ES-I3 (cell line): ENCODE data around the gene TMEM145.

Source experiments
- H3K36me3 ChIP-seq: 2 replicates; pipeline ENCODE4 v1.6.1; 2013; ENCODE audit warnings: mild to moderate bottlenecking, low read length, control low read depth, moderate library complexity; ENCODE audit not compliant: insufficient read depth
- H3K4me1 ChIP-seq: 2 replicates; pipeline ENCODE4 v1.6.1; 2013; ENCODE audit warnings: mild to moderate bottlenecking, control low read depth, low read length; ENCODE audit not compliant: insufficient read depth
- H3K9ac ChIP-seq: 2 replicates; pipeline ENCODE4 v1.6.1; 2013; ENCODE audit warnings: low read depth, mild to moderate bottlenecking, low read length, moderate library complexity
- H3K9me3 ChIP-seq: 2 replicates; pipeline ENCODE4 v1.6.1; 2013; ENCODE audit warnings: mild to moderate bottlenecking, low read length, moderate library complexity; ENCODE audit not compliant: control insufficient read depth, insufficient read depth

TMEM145 gene

DNA sequence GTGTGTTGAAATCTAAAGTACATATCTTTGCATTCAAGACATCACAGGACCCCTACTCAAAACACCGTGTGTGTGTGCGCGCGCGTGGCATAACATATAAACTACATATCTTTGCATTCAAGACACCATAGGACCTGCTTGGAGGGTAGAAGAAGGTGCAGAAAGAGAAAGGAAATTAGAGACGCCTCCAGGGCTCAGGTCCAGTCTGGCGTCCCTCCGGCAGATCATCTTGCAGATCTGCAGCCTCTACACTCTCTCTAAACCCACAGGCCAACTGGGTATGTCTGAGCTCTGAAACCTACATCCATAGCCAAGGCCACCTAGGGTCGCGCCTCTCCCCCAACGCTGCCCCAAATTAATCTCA lies 10.0 kb upstream of the TMEM145 start:
- Histone ChIP-seq H3K9me3 (no peaks in the 10 kb centered on the region), H3K9ac (peak overlapping the region; percentile 37; the same call in 1 of the 2 replicates), H3K36me3 (no peaks in the 10 kb centered on the region), H3K4me1 (peaks cover 12% of the 10 kb centered on the region)

DNA sequence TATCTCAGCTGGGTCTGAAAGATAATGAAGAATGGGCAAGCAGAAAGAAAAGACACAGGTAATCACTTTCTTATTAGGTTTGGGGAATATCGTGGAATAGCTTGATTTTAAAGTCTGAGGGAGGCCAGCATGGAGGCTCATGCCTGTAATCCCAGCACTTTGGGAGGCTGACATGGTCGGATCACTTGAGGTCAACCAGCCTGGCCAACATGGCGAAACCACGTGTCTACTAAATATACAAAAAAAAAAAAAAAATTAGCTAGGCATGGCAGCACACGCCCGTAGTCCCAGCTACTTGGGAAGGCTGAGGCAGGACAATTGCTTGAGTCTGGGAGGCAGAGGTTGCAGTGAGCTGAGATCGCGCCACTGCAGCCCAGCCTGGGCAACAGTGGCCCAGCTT lies 9.2 kb upstream of the TMEM145 start:
- no peak overlapping the region for H3K9ac ChIP-seq
- no peaks in the 10 kb centered on the region for H3K36me3 ChIP-seq
- H3K9me3 ChIP-seq = no peaks in the 10 kb centered on the region
- H3K4me1 ChIP-seq = peaks cover 12% of the 10 kb centered on the region

DNA sequence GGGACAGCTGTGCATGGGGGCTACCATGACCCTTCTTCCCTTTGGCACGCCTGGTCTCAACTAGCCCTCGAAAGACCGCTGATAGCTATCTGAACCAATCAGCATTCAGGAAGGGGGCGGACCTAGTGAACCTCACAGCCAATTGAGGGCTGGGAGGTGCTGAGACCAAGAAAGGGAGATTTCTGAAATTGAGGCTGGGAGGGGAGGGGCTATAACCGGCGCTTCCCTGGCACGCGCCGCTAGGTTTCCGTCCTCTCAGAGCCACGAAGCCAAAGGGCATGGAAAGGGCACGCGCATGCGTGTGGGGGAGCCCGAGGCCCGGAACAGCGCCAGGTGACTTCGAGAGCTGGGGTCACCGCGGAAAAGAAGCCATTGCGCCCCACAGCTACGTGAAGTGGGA lies 6.5 kb upstream of the TMEM145 start:
- Histone ChIP-seq H3K36me3 (no peaks in the 10 kb centered on the region), H3K9me3 (no peaks in the 10 kb centered on the region), H3K9ac (no peak overlapping the region; the same call in 1 of the 2 replicates), H3K4me1 (peaks cover 7% of the 10 kb centered on the region; the same call in 1 of the 2 replicates)

DNA sequence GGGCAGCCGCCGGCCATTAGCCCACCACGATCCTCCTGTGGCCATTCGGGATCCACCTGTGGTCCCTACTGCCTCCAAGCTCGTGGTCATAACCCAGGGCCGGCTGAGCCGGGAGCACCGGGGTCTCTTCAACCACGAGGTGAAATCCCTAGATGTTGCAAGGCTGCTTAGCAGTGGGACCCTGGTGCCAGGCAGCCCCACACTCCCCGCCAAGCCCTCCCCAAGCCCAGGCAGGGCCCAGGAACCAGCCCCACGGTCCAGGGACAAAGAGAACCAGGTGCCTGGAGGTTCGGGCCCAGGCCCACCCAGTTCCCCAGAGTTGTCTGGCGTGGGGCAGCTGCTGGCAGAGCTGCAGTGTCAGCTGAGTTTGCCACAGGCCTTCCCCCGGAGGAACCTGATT lies 3.4 kb upstream of the TMEM145 start:
- Histone ChIP-seq H3K9ac (no peak overlapping the region), H3K36me3 (no peaks in the 10 kb centered on the region), H3K9me3 (no peaks in the 10 kb centered on the region), H3K4me1 (no peaks in the 10 kb centered on the region)

DNA sequence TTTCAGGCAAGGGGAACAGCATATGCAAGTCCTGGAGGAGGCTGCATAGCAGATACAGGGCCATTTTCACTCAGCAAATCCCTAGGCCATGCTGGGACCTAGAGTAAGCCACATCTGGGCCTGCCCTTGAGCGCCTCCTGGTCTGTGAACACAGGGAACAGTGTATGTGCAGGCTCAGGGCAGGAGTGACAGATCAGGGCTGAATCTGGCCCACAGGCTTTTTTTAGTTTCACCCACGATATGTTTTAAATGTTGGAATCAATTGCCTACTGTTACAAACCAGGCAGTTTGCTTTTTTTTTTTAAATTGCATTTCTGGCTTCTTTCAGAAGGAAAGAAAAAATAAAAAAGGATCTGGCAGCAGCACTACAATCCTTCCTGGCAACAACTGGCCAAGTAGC lies 1.5 kb upstream of the TMEM145 start:
- H3K9me3 ChIP-seq = no peaks in the 10 kb centered on the region
- H3K9ac ChIP-seq = no peak overlapping the region
- H3K4me1 ChIP-seq = no peaks in the 10 kb centered on the region
- H3K36me3 ChIP-seq = no peaks in the 10 kb centered on the region

DNA sequence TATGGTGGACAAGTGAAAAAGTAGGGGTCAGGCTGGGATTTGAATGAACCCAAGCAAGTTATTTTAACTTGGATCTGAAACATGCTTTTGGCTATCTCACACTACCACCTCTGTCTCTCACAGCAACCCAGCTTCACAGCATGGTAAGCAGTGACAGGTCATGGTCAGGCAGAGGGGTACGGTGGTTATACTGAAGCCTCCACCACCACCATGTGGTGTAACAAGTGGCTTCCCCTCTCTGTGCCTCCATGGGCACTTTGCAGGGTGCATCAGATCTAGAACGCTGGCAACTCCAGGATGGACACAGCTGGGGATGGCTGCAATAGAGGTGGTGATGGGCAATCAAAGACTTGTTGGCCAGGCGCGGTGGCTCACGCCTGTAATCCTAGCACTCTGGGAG lies 739 bp upstream of the TMEM145 start:
- Histone ChIP-seq H3K9me3 (no peaks in the 10 kb centered on the region), H3K9ac (no peak overlapping the region), H3K36me3 (no peaks in the 10 kb centered on the region)

DNA sequence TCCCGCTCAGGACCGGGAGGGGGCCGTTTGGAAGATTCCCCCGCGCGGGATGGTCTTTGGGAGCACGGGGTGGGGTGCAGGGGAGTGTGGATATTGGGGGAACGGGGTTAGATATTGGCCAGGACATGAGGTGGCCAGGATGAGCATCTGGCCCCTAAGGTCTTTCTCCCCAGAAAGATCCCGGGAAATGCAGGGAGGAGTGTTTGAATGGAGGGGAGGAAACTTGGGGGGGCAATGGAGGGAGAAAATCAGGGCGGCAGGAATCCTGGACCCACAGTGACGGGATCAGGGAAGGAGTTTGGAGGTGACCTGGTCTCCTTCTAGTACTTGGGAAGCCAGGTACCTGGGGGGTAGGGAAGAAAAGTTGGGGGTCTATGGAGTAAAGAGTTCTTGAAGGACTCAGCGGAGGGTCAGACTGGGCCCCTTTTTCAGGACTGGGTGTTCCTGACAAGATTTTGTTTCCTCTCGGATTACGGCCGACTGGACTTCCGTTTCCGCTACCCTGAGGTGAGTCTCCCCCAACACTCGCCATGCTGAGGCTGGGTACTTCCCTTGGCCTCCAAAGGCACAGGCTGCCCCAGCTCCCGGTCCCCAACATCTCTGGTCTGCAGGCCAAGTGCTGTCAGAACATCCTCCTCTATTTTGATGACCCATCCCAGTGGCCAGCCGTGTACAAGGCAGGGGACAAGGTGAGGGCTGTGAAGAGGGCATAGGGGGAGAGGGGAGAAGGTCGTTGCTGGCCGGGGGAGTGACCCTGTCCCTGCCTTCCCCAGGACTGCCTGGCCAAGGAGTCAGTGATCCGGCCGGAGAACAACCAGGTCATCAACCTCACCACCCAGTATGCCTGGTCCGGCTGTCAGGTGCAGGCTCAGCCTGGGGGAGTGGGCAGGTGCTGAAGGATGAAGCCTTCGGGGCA lies 989 bp downstream of the TMEM145 start:
- H3K36me3 ChIP-seq = no peaks in the 10 kb centered on the region
- no peaks in the 10 kb centered on the region for H3K4me1 ChIP-seq
- H3K9ac ChIP-seq = peak overlapping the region; percentile 88; the same call in 1 of the 2 replicates
- no peaks in the 10 kb centered on the region for H3K9me3 ChIP-seq

More for the DNA sequence above, 739 bp upstream of the TMEM145 start:
- no peaks in the 10 kb centered on the region for H3K4me1 ChIP-seq

DNA sequence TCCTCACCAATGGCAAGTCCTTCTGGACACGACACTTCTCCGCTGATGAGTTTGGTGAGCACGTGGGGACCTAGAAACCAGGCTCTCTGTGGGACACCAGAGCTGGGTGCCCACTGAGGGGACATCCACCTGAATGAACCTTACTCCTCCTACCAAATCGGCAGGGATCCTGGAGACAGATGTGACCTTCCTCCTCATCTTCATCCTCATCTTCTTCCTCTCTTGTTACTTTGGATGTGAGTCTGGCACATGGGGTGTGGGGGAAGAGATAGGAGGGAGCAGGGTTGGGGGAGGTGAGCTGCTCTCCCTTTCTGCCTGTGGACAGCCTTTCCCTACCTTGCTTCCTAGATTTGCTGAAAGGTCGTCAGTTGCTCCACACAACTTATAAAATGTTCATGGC lies 1.9 kb downstream of the TMEM145 start:
- no peaks in the 10 kb centered on the region for H3K9me3 ChIP-seq
- no peaks in the 10 kb centered on the region for H3K36me3 ChIP-seq
- no peak overlapping the region for H3K9ac ChIP-seq
- no peaks in the 10 kb centered on the region for H3K4me1 ChIP-seq

DNA sequence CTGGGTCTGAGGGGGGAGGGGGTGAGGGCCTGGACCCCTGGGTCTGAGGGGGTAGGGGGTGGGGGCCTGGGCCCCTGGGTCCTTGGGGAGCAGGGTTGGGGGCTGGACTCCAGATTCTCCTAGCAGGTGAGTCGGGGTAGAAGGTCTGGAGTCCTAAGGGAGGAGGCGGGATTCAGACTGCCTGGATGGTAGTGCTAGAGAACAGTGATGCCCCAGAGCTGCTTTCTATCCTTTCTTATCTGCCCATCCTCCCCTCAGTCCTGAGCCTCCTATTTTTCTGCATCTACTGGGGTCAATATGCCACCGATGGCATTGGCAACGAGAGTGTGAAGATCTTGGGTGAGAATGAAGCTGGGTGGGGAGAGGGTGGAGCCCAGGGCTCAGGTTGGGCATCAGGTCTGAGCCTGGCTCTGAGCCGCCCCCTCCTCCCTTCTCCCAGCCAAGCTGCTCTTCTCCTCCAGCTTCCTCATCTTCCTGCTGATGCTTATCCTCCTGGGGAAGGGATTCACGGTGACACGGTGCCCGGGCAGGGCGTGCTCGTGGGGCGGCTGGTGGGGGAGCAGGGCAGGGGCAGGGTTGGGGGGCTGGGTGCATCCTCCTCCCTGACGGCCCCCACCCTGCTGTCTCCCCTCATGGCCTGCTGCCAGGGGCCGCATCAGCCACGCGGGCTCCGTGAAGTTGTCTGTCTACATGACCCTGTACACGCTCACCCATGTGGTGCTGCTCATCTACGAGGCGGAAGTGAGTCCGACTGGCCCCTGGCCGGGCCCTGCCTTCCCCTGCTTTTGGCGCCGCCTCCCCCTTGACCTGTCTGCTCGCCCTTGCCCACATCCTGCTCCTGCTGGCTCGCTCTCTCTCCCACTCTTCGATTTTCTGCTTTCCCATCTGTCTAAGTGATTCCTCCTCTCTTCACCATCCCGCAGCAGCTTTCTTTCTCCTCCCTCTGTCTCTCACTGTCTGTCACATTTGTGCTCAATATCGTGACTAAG lies 3.4 kb downstream of the TMEM145 start:
- no peaks in the 10 kb centered on the region for H3K9me3 ChIP-seq
- H3K4me1 ChIP-seq = no peaks in the 10 kb centered on the region
- no peaks in the 10 kb centered on the region for H3K36me3 ChIP-seq
- H3K9ac ChIP-seq = no peak overlapping the region

DNA sequence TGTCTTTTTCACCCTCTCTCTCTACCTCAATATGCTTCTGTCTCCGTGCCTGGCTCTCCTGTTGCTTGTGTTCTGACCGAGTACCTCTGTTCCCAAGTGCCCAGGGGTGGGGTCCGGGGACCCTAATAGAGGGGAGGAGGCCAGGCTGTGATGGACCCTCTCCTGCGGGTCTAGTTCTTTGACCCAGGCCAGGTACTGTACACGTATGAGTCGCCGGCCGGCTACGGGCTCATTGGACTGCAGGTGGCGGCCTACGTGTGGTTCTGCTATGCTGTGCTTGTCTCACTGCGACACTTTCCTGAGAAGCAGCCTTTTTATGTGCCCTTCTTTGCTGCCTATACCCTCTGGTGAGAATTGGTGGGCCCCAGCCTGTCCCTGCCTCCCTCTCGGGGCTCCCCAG lies 4.4 kb downstream of the TMEM145 start:
- Histone ChIP-seq H3K4me1 (no peaks in the 10 kb centered on the region), H3K9ac (no peak overlapping the region), H3K9me3 (no peaks in the 10 kb centered on the region), H3K36me3 (no peaks in the 10 kb centered on the region)

DNA sequence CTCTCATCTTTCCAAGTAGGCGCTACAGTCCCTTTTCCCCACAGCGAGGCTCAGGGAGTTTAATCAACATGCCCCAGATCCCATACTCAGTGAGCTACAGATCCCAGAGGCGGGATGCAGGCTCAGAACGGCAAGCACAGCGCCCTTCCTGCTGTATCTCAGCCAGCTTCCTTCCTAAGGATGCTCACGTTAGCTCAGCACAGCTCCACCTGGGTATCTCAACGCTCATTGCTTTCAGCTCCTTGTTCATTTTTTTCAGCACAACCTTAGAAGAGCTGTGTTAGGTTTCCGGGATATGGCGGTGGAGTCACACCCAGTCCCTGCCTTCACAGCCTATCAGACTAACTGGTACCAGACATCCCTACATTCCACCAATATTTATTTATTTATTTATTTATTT lies 9.2 kb downstream of the TMEM145 start:
- Histone ChIP-seq H3K36me3 (no peaks in the 10 kb centered on the region), H3K4me1 (no peaks in the 10 kb centered on the region; the same call in 1 of the 2 replicates), H3K9me3 (no peaks in the 10 kb centered on the region), H3K9ac (no peak overlapping the region)

DNA sequence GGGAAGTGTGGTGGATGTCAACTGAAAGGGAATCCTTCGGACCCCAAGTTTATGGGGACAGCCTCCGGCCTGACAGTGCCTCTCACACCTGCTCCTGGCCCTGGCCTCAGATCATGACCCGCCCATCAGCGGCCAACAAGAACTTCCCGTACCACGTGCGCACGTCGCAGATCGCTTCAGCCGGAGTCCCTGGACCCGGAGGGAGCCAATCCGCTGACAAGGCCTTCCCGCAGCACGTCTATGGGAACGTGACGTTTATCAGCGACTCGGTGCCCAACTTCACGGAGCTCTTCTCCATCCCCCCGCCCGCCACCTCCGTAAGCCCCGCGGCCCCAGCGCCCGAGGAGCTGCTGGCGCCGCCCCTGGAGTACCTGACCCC lies 10.4 kb downstream of the TMEM145 start:
- Histone ChIP-seq H3K36me3 (no peaks in the 10 kb centered on the region), H3K9me3 (no peaks in the 10 kb centered on the region), H3K9ac (peak overlapping the region; percentile 63; the same call in 1 of the 2 replicates), H3K4me1 (no peaks in the 10 kb centered on the region; the same call in 1 of the 2 replicates)

DNA sequence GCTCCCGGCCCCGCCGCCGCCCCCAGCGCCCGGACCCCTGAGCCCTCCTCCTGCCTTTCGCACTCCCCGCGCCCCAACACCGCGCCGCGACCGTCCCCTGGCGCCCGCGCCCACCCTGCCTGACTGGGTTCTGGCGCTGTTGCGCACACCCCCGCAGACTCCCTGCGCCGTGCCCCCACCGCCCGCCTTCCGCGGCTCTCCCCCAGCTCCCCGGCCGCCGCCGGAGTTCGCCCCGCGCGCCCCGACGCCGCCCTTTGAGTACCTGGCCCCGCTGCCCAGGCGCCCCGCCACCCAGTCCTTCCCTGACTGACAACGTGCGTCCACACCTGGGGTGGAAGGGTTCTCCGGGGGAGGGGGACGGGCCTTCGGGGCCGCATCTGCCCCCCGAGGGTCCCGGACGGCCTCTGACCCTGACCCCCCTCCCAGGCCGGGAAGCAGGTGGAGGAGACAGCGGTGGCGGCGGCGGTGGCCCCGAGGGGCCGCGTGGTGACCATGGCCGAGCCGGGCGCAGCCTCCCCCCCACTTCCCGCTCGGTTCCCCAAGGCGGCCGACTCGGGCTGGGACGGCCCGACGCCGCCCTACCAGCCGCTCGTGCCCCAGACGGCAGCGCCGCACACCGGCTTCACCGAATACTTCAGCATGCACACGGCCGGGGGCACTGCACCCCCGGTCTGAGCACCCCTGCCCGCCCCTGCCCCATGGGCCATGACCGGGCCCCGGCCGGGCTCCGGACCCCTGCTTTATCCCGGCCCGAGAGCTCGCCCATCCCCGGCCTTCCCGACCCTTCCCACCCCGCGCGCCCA lies 10.9 kb downstream of the TMEM145 start:
- no peaks in the 10 kb centered on the region for H3K36me3 ChIP-seq
- no peaks in the 10 kb centered on the region for H3K9me3 ChIP-seq
- peak overlapping the region; percentile 63; the same call in 1 of the 2 replicates for H3K9ac ChIP-seq
- H3K4me1 ChIP-seq = no peaks in the 10 kb centered on the region; the same call in 1 of the 2 replicates
